HG03097 (cell line): ENCODE data around the gene NCL.
"Not testable (repeated sequence)": the region's sequence is repeated elsewhere in the genome, so short reads cannot be mapped to it uniquely, and the experiment has no call there.

Experiments used
- ATAC-seq: cut with Tn5 transposase; IDR thresholded peaks from one replicate; pipeline ENCODE4 v1.9.1; 2021; ENCODE audit not compliant: unreplicated experiment, low FRiP score

Gene NCL

GRCh38 chr2:231410293-231411004, 53.8 kb downstream of the NCL start:
- no peak for ATAC-seq

GRCh38 chr2:231409776-231410175, 54.5 kb downstream of the NCL start:
- ATAC-seq, result no peak

GRCh38 chr2:231408304-231408703, 56.0 kb downstream of the NCL start:
- ATAC-seq, result not testable (repeated sequence)

- not testable (repeated sequence) for ATAC-seq
These were observed 56.6 kb downstream of the NCL start for GRCh38 chr2:231407686-231408085.

- not testable (repeated sequence) for ATAC-seq
These were observed 58.5 kb downstream of the NCL start for GRCh38 chr2:231405601-231406367.

- ATAC-seq, result not testable (repeated sequence)
These were observed 60.1 kb downstream of the NCL start for GRCh38 chr2:231404183-231404578.
